NCI-H1436 (cell line): ENCODE results near the gene IL17RC.

ENCODE experiments used
- DNase-seq: peaks from one replicate; lab custom pipeline; 2025; lab: John Stamatoyannopoulos, UW

IL17RC gene

GRCh38 chr3:9946112-9947024 lies 29.5 kb downstream of the IL17RC start:
- DNase-seq = peak; percentile 30

DNA sequence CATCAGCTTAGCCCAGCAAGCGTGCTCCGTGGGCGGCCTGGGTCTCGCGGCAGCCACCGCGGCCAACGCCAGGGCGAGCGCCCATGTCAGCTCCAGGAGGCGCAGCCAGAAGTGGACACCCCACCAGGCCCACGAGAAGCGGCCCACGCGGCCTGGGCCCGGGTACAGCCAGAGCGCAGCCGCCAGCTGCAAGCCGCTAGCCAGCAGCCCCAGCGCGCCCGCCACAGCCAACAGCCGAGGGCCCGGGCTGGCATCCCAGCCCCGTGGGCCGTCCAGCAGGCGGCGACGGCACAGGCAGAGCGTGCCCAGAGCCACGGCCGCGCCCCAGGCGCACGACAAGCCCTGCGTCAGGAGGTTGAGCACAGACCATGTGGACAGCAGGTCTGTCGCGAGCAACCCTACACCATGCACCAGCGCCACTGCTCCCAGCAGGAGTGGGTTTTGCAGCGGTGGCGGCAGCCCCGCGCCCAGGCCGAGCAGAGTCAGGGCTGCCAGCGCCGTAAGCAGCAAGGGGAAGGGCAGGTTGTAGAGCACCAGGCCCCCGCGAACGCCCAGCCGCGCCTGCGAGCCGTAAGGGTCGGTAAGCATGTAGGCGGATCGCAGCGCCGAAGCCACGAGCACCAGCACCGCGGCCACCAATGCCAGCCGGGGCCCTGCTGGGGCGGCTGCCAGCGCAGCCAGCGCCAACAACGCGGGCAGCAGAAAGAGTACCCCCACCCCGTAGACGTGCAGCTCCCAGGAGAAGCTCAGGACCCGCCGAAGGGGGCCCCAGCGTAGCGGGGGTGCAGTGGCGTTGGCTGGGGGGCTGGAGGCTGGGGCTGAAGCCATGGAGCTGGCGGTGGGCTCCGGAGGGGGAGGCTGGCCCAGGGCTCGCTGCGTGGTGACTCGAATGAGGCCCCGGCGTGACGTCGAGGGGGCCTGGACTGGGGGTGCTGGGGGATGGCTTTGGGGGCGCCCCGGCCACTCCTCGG lies 30.4 kb downstream of the IL17RC start:
- DNase-seq = no peak

DNA sequence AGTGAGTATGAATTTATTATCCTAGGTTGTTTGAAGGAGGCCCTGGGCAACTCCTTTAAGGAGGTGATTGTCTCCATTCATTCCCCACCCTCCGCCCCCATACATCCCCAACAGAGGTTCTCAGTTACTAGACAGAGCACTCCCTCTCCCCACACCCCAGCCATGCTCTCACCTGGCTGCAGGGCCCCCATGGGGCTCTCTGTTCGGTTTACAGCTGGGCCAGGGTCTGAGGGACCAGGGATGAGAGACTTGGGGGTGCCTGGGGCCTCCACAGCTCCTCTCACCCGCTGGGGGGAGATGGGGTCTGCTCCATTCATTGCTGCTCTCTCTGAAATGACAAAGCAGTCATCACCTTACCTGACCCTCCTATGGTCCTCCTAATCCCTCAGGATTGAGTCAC lies 31.7 kb downstream of the IL17RC start:
- DNase-seq = no peak

DNA sequence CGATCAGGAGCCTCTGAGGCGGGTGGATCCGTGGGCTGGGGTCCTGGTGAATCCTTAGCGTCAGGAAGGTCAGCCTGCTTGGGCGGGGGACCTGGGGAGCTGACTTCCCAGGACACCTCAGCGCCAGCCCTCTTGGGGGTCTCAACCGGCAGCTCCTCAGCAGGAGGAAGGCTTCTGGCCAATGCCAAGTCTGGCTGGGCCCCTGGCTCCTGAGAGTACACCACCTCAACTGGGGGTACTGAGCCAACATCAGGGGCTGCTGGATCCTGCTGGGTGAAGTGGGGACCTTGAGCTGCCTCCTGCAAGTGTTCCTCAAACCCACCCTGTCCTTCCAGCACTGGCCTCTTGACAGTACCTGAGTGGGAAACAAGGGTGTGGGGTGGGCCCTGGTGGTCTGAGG lies 32.2 kb downstream of the IL17RC start:
- no peak for DNase-seq

GRCh38 chr3:9949626-9950025 lies 32.7 kb downstream of the IL17RC start:
- no peak for DNase-seq

- DNase-seq = no peak
These were observed 34.2 kb downstream of the IL17RC start for GRCh38 chr3:9951126-9951525.

- DNase-seq = no peak
These were observed 34.7 kb downstream of the IL17RC start for GRCh38 chr3:9951598-9951961.

- DNase-seq = no peak
These were observed 35.3 kb downstream of the IL17RC start, which contains the start of gene PRRT3 for GRCh38 chr3:9951962-9952805. TSS of gene PRRT3 (minus strand) at chr3:9952408. CDS start at chr3:9950115, 2,293 bp downstream.

GRCh38 chr3:9955067-9955502 lies 38.2 kb downstream of the IL17RC start:
- DNase-seq = no peak

DNA sequence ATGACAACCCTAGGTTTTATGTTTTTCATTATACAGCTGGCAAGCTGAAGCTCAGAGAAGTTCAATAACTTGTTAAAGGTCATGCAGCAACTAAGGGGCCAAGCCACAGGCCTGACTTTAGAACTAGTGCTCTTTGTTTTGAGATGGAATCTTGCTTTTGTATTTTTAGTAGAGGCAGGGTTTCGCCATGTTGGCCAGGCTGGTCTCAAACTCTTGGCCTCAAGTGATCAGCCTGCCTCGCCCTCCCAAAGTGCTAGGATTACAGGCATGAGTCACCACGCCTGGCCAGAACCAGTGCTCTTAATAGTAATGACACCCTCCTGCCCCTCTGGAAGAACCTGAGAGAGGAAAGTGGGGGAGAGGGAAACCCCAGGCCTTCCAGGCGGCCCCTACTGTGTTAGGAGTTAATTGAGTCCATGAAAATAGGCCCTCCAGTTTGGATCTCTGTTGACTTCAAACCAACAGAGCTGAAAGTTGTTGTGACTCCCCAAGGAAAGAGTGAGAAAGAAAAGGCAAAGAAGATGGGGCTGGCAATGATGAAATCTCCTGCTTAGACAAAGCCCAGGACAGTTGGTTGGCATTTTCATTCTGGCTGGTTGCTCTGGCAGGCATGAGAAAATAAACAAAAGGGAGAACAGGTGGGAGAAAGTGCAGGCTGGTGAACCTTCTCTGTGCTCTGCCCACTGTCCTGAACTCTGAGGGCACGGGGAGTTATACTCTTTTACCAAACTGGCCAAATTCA lies 38.9 kb downstream of the IL17RC start:
- DNase-seq = no peak

GRCh38 chr3:9957214-9957613 lies 40.3 kb downstream of the IL17RC start:
- DNase-seq = no peak

DNA sequence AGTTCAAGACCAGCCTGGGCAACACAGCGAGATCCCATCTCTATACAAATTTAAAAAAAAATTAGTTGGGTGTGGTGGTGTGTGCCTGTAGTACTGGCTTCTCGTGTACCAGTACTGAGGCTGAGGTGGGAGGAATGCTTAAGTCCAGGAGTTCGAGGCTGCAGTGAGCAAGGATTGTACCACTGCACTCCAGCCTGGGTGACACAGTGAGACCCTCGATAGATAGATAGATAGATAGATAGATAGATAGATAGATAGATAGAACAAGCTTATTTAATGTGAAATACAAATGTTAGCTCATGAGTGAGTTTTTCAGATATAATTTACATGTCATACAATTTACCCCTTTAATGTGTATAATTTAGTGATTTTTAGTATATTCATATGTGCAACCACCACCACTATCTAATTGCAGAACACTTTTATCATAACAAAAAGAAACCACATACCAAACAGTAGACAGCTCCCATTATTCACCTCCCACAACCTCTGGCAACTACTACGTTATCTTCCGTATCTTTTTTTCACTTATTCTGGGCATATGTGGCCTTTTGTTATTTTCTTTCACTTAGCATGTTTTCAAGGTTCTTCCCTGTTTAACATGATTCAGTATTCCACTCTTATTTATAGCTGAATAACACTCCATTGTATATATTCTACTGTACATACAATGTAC lies 48.4 kb downstream of the IL17RC start:
- no peak for DNase-seq

GRCh38 chr3:9966841-9967240 lies 49.9 kb downstream of the IL17RC start:
- no peak for DNase-seq

GRCh38 chr3:9969632-9970019 lies 52.7 kb downstream of the IL17RC start:
- DNase-seq = no peak

GRCh38 chr3:9970020-9970652 lies 53.2 kb downstream of the IL17RC start:
- no peak for DNase-seq

DNA sequence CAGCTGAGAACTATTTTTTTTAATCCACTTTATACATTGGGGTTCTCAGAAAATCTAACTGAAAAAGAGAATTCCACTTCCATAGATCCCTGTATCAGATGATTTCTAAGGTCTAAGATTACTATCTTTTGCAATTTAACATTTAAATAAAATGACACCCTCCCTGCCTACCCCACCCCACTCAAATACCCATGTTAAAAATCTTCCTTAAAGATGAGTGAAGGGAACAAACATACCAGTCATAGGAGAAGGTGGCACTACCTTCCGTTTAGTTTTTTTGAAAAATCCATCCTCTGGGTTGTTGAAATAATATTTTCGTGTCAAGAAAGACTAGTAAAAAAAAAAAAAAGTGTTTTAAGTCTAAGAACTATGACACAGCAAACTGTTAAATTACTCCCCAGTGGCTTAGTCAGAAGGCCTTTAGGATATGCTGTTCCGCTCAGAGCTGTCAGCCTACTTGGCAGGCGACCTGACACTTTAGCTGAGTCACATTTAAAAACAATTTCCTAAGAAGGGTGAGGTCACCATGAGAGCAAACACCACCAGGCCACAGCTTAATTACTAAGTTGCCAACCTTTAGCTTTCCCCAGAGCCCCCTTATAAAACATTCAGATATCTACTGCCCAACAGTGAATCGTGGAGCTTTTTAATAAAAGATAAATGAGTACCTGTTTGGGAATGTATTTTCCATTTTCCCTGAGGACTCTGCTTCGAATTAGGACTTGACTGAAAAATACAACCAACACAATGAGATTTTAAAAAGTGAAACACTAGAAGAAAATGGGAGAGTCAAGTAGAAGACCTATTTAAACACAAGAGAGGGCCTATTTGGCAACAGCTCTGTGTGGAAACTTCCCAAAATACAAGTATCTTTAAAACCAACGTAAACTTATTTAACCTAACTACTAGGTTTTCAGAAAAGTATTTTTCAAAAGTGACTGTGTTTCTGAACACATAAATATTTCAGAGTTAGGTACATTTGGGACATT lies 60.1 kb downstream of the IL17RC start:
- DNase-seq = no peak

DNA sequence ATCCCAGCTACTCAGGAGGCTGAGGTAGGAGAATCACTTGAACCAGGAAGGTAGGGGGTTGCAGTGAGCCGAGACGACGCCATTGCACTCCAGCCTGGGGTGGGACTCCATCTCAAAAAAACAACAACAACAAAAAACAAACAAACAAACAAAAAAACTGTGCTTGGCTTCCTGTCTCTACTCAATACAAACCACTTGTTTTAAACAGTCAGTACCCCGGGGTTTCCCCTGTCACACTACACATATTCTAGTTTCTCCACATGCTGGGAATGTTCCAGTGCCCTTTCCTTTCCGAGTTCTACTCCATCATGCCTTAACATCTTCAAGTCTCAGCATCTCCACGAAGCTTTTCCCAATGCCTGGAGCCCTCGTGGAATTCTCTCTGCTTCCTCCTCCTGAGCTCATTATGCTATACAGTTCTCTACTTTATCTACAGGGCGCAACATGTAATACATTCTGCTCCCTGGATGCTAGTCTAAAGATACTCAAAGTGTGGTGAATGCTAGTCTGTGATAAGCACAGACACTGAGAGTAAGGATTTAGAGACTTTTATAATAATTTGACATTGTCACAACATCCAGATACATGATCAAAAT lies 61.9 kb downstream of the IL17RC start:
- no peak for DNase-seq

DNA sequence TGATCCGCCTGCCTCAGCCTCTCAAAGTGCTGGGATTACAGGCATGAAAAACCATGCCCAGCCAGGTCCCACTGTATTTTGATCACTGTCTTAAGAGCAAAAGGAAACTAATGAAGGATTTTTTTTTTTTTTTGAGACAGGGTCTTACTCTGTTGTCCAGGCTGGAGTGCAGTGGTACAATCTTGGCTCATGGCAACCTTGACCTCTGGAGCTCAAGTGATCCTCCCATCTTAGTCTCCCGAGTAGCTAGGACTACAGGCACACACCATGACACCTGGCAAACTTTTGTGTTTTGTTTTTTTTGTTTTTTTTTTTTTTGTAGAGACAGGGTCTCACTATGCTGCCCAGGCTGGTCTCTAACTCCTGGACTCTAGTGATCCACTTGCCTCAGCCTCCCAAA lies 63.4 kb downstream of the IL17RC start:
- DNase-seq = no peak
